Measurements from ENCODE around the gene ACADVL. TPM values are rescaled to one million over a fixed set of nuclear protein-coding genes. Genes with fewer than 3 reads are reported as not detected.

ACADVL gene
- total RNA-seq, 1 experiment from 2014 or later = 305 TPM

DNA sequence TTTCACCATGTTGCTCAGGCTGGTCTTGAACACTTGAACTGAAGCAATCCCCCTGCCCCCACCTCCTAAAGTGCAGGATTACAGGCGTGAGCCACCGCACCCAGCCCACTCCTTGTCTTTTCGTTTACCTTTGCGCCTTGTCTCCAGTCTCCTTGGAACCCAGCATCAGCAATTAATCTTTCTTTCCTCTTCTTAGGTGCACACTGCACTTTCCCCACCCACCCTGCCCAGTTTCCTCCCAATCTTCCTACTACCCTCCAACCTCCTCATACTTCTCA, 44.0 kb downstream of the ACADVL start:
- peaks cover 22% of the 10 kb centered on the region for H3K4me1 ChIP-seq (ENCODE audit: control insufficient read depth, insufficient read depth, low read length)
- no peak for DNase-seq (ENCODE audit: low read depth, low spot score)
- in situ Hi-C loops (cut with HindIII; ENCODE audit: low pct_unique_long_range_greater_than_20kb, low sequenced_read_pairs) = no loop called here
- ChIA-PET POLR2A (no interaction called here), CTCF (interaction anchor here (0.6 kb wide), 1 partner anchor 196 kb away, joined by 10 read pairs; no protein-coding TSS in a partner anchor)
- H3K9me3 ChIP-seq (ENCODE audit: control insufficient read depth, insufficient read depth, low read depth, low read length) = no peaks in the 10 kb centered on the region
- peak overlapping the region; percentile 81 for H3K27ac ChIP-seq (ENCODE audit: low read length)
- no peak for TF ChIP-seq SIN3A (IDR thresholded peaks at IDR 0.05; ENCODE audit: borderline replicate concordance, insufficient read depth, low read depth, low read length)
- no peak for TF ChIP-seq TCF7L2 (IDR thresholded peaks at IDR 0.05; ENCODE audit: low read depth, low read length)
- TF ChIP-seq, protein P1, sequence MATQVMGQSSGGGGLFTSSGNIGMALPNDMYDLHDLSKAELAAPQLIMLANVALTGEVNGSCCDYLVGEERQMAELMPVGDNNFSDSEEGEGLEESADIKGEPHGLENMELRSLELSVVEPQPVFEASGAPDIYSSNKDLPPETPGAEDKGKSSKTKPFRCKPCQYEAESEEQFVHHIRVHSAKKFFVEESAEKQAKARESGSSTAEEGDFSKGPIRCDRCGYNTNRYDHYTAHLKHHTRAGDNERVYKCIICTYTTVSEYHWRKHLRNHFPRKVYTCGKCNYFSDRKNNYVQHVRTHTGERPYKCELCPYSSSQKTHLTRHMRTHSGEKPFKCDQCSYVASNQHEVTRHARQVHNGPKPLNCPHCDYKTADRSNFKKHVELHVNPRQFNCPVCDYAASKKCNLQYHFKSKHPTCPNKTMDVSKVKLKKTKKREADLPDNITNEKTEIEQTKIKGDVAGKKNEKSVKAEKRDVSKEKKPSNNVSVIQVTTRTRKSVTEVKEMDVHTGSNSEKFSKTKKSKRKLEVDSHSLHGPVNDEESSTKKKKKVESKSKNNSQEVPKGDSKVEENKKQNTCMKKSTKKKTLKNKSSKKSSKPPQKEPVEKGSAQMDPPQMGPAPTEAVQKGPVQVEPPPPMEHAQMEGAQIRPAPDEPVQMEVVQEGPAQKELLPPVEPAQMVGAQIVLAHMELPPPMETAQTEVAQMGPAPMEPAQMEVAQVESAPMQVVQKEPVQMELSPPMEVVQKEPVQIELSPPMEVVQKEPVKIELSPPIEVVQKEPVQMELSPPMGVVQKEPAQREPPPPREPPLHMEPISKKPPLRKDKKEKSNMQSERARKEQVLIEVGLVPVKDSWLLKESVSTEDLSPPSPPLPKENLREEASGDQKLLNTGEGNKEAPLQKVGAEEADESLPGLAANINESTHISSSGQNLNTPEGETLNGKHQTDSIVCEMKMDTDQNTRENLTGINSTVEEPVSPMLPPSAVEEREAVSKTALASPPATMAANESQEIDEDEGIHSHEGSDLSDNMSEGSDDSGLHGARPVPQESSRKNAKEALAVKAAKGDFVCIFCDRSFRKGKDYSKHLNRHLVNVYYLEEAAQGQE (IDR thresholded peaks at IDR 0.05; ENCODE audit: insufficient read depth in 1 of 2, low read depth in 2 of 2, low read length in 1 of 2) = no peak
- TF ChIP-seq, protein P2, sequence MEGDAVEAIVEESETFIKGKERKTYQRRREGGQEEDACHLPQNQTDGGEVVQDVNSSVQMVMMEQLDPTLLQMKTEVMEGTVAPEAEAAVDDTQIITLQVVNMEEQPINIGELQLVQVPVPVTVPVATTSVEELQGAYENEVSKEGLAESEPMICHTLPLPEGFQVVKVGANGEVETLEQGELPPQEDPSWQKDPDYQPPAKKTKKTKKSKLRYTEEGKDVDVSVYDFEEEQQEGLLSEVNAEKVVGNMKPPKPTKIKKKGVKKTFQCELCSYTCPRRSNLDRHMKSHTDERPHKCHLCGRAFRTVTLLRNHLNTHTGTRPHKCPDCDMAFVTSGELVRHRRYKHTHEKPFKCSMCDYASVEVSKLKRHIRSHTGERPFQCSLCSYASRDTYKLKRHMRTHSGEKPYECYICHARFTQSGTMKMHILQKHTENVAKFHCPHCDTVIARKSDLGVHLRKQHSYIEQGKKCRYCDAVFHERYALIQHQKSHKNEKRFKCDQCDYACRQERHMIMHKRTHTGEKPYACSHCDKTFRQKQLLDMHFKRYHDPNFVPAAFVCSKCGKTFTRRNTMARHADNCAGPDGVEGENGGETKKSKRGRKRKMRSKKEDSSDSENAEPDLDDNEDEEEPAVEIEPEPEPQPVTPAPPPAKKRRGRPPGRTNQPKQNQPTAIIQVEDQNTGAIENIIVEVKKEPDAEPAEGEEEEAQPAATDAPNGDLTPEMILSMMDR (IDR thresholded peaks at IDR 0.05) = no peak
- no peak for TF ChIP-seq POLR2AphosphoS5 (IDR thresholded peaks at IDR 0.05; ENCODE audit: low read depth, low read length)
- ATAC-seq = no peak
- BruUV-seq (replicated peaks) = no TSS peak
- intact Hi-C loops (cut with micrococcal nuclease; ENCODE audit: unreplicated experiment) = no loop called here
- peaks cover 3% of the 10 kb centered on the region; the same call in 1 of the 2 replicates for H3K36me3 ChIP-seq (ENCODE audit: control insufficient read depth, insufficient read depth, low read length)
- H3K4me3 ChIP-seq (ENCODE audit: low read depth in 2 of 2, low read length in 2 of 2) = peak overlapping the region; percentile 50 to 65; a peak in 3 of 4 replicates
- H3K27me3 ChIP-seq (ENCODE audit: control insufficient read depth, insufficient read depth, low read length) = no peaks in the 10 kb centered on the region

DNA sequence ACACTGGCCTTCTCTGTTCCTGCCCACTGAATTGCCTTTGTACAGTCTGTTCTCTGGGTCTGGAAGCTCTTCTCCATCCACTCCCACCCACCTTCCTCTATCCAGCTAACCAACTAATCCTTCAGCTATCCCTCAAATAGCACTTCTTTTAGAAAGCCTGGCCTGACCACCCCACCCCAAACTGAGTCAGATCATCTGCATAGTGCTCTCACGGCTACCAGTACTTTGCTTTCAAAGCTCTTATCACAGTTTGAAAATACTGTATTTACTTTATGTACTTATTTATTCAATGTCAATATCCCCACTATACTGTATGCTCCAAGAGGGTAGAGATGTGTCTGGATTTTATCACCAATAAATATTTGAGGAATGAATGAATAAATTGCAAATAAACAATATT, 47.0 kb downstream of the ACADVL start:
- peaks cover 3% of the 10 kb centered on the region; the same call in 1 of the 2 replicates for H3K36me3 ChIP-seq (ENCODE audit: control insufficient read depth, insufficient read depth, low read length)
- in situ Hi-C loops (cut with HindIII; ENCODE audit: low pct_unique_long_range_greater_than_20kb, low sequenced_read_pairs) (no loop called here), intact Hi-C loops (cut with micrococcal nuclease; ENCODE audit: unreplicated experiment) (no loop called here)
- ChIA-PET POLR2A (interaction anchor here (0.7 kb wide), 2 partner anchors 17 to 28 kb away, joined by 3 to 6 read pairs; partner anchors contain the start of gene PHF23), CTCF (no interaction called here)
- TF ChIP-seq POLR2AphosphoS5 (IDR thresholded peaks at IDR 0.05; ENCODE audit: low read depth, low read length) (no peak), SIN3A (IDR thresholded peaks at IDR 0.05; ENCODE audit: borderline replicate concordance, insufficient read depth, low read depth, low read length) (no peak), TCF7L2 (IDR thresholded peaks at IDR 0.05; ENCODE audit: low read depth, low read length) (no peak)
- TF ChIP-seq, protein P1 (IDR thresholded peaks at IDR 0.05; ENCODE audit: insufficient read depth in 1 of 2, low read depth in 2 of 2, low read length in 1 of 2) = no peak
- TF ChIP-seq, protein P2 (IDR thresholded peaks at IDR 0.05) = no peak
- no peaks in the 10 kb centered on the region for H3K9me3 ChIP-seq (ENCODE audit: control insufficient read depth, insufficient read depth, low read depth, low read length)
- no peak overlapping the region for H3K4me3 ChIP-seq (ENCODE audit: low read depth in 2 of 2, low read length in 2 of 2)
- no peak for DNase-seq (ENCODE audit: low read depth, low spot score)
- no peaks in the 10 kb centered on the region for H3K27me3 ChIP-seq (ENCODE audit: control insufficient read depth, insufficient read depth, low read length)
- BruUV-seq (replicated peaks) = no TSS peak
- no peak overlapping the region for H3K27ac ChIP-seq (ENCODE audit: low read length)
- H3K4me1 ChIP-seq (ENCODE audit: control insufficient read depth, insufficient read depth, low read length) = peaks cover 15% of the 10 kb centered on the region
- ATAC-seq = no peak
